Measurements from ENCODE around the gene KLHL14. TPM values are rescaled to one million over a fixed set of nuclear protein-coding genes. Genes with fewer than 3 reads are reported as not detected.
"Not testable (repeated sequence)": the region's sequence is repeated elsewhere in the genome, so short reads cannot be mapped to it uniquely, and the experiment has no call there.

The KLHL14 gene
- total RNA-seq, 1 experiment from 2014 or later: 6.7 TPM

DNA sequence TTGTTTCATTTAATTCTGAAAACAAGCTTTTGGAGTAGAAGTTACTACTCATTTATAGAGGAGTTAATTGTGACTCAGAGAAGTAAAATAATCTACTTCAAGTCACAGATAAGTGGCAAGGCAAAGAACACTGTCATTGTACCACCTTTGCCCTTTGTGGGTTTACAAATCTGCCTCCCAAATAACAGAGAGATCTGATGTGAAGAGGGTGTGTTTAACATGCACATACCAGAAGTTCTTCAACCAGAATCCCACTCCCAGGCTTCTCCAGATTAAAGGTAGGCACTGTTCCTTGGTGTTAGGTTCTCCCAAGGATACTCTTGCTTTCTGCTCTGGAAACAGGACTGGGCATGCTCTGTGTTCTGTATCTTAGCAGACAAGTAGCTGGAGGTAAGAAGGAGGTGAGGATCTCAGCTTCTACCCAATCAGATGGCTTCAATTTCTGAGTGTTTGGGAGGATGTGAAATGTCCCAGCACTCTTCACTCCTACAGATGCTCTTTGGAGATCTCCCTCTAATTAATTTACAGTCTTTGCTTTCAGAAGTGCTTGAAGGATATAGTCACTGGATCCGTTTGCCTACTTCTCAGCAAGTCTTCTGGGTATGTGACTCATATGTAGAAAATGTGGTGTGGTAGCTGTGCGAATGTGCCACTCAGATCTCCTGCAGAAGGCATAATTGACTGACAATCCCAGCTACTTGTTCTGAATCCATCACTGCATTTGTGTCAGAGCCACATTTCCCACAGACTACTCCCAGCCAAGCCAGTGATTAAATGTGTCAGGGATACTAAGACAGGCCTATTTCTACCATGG is 111.1 kb downstream of the KLHL14 start:
- no peak for TF ChIP-seq TCF7L2 (IDR thresholded peaks at IDR 0.05; ENCODE audit: low read depth, low read length)
- TF ChIP-seq REST (IDR thresholded peaks at IDR 0.05; ENCODE audit: insufficient read depth in 1 of 2, low read depth in 2 of 2, low read length in 1 of 2): no peak
- no peak for TF ChIP-seq SIN3A (IDR thresholded peaks at IDR 0.05; ENCODE audit: borderline replicate concordance, insufficient read depth, low read depth, low read length)
- no peak for TF ChIP-seq CTCF (IDR thresholded peaks at IDR 0.05)
- TF ChIP-seq POLR2AphosphoS5 (IDR thresholded peaks at IDR 0.05; ENCODE audit: low read depth, low read length): no peak
- CTCF ChIA-PET: no interaction called here

DNA sequence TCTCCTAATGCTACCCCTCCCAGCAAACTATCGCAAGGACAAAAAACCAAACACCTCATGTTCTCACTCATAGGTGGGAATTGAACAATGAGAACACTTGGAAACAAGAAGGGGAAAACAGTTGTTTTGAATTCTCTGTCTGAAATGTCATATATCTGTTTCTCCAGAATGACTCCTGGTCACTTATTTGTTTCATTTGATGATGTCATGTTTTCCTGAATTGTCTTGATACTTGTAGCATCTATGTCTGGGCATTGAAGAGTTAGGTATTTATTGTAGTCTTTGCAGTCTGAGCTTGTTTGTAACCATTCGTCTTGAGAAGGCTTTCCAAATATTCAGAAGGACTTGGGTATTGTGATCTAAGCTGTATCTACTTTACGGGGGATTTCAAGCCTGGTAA is 118.3 kb downstream of the KLHL14 start:
- H3K27ac ChIP-seq (ENCODE audit: low read length); ATAC-seq; H3K4me3 ChIP-seq (ENCODE audit: low read depth in 2 of 2, low read length in 2 of 2); CTCF ChIA-PET; intact Hi-C loops (cut with micrococcal nuclease; ENCODE audit: unreplicated experiment); H3K36me3 ChIP-seq (ENCODE audit: control insufficient read depth, insufficient read depth, low read length); H3K27me3 ChIP-seq (ENCODE audit: control insufficient read depth, insufficient read depth, low read length); POLR2A ChIA-PET; H3K4me1 ChIP-seq (ENCODE audit: control insufficient read depth, insufficient read depth, low read length); in situ Hi-C loops (cut with HindIII; ENCODE audit: low pct_unique_long_range_greater_than_20kb, low sequenced_read_pairs); H3K9me3 ChIP-seq (ENCODE audit: control insufficient read depth, insufficient read depth, low read depth, low read length); BruUV-seq (replicated peaks); DNase-seq (ENCODE audit: low read depth, low spot score): not testable (repeated sequence)

More for the DNA sequence above, 111.1 kb downstream of the KLHL14 start:
- H3K4me1 ChIP-seq (ENCODE audit: control insufficient read depth, insufficient read depth, low read length): no peaks in the 10 kb centered on the region
- in situ Hi-C loops (cut with HindIII; ENCODE audit: low pct_unique_long_range_greater_than_20kb, low sequenced_read_pairs) (no loop called here), intact Hi-C loops (cut with micrococcal nuclease; ENCODE audit: unreplicated experiment) (no loop called here)
- H3K9me3 ChIP-seq (ENCODE audit: control insufficient read depth, insufficient read depth, low read depth, low read length): no peaks in the 10 kb centered on the region
- no peaks in the 10 kb centered on the region for H3K36me3 ChIP-seq (ENCODE audit: control insufficient read depth, insufficient read depth, low read length)
- POLR2A ChIA-PET: interaction anchor here (0.6 kb wide), 1 partner anchor 57 kb away, joined by 4 read pairs; no protein-coding TSS in a partner anchor
- no peaks in the 10 kb centered on the region for H3K27me3 ChIP-seq (ENCODE audit: control insufficient read depth, insufficient read depth, low read length)
- H3K4me3 ChIP-seq (ENCODE audit: low read depth in 2 of 2, low read length in 2 of 2): no peak overlapping the region
- ATAC-seq (peak; percentile 72; the same call in 1 of the 2 replicates), DNase-seq (ENCODE audit: low read depth, low spot score) (peak; percentile 33)
- BruUV-seq (replicated peaks): no TSS peak
- H3K27ac ChIP-seq (ENCODE audit: low read length): no peak overlapping the region

GRCh38 chr18:32637659-32638058 is 135.2 kb downstream of the KLHL14 start:
- ATAC-seq; DNase-seq (ENCODE audit: low read depth, low spot score); H3K4me3 ChIP-seq (ENCODE audit: low read depth in 2 of 2, low read length in 2 of 2); CTCF ChIA-PET; H3K4me1 ChIP-seq (ENCODE audit: control insufficient read depth, insufficient read depth, low read length); H3K27me3 ChIP-seq (ENCODE audit: control insufficient read depth, insufficient read depth, low read length); H3K36me3 ChIP-seq (ENCODE audit: control insufficient read depth, insufficient read depth, low read length); POLR2A ChIA-PET; H3K9me3 ChIP-seq (ENCODE audit: control insufficient read depth, insufficient read depth, low read depth, low read length); in situ Hi-C loops (cut with HindIII; ENCODE audit: low pct_unique_long_range_greater_than_20kb, low sequenced_read_pairs); intact Hi-C loops (cut with micrococcal nuclease; ENCODE audit: unreplicated experiment); BruUV-seq (replicated peaks); H3K27ac ChIP-seq (ENCODE audit: low read length): not testable (repeated sequence)
